Measurements from ENCODE around the gene MARCHF7.
"Not testable (repeated sequence)": the region's sequence is repeated elsewhere in the genome, so short reads cannot be mapped to it uniquely, and the experiment has no call there.

MARCHF7 gene

GRCh38 chr2:159745237-159745636 lies 32.9 kb downstream of the MARCHF7 start:
- not testable (repeated sequence) for H3K4me1 ChIP-seq (ENCODE audit: insufficient read depth, low read length); H3K27ac ChIP-seq (ENCODE audit: low read length); H3K4me3 ChIP-seq (ENCODE audit: low read length); H3K9ac ChIP-seq (ENCODE audit: low read depth, low read length); H3K27me3 ChIP-seq (ENCODE audit: insufficient read depth, low read length); H3K9me3 ChIP-seq (ENCODE audit: insufficient read depth, low read depth, low read length)
- peaks cover 89% of the 10 kb centered on the region for H3K36me3 ChIP-seq (ENCODE audit: insufficient read depth, low read depth, low read length)

GRCh38 chr2:159748089-159748488 lies 35.8 kb downstream of the MARCHF7 start:
- Histone ChIP-seq H3K36me3 (ENCODE audit: insufficient read depth, low read depth, low read length) (peaks cover 89% of the 10 kb centered on the region), H3K27me3 (ENCODE audit: insufficient read depth, low read length) (no peaks in the 10 kb centered on the region), H3K4me1 (ENCODE audit: insufficient read depth, low read length) (no peaks in the 10 kb centered on the region), H3K9ac (ENCODE audit: low read depth, low read length) (no peak overlapping the region), H3K27ac (ENCODE audit: low read length) (no peak overlapping the region), H3K9me3 (ENCODE audit: insufficient read depth, low read depth, low read length) (no peaks in the 10 kb centered on the region), H3K4me3 (ENCODE audit: low read length) (no peak overlapping the region)

GRCh38 chr2:159750873-159751272 lies 38.6 kb downstream of the MARCHF7 start:
- no peak overlapping the region for H3K27ac ChIP-seq (ENCODE audit: low read length)

GRCh38 chr2:159753797-159754196 lies 41.5 kb downstream of the MARCHF7 start:
- no peaks in the 10 kb centered on the region for H3K9me3 ChIP-seq (ENCODE audit: insufficient read depth, low read depth, low read length)
- H3K4me3 ChIP-seq (ENCODE audit: low read length), result no peak overlapping the region
- H3K27ac ChIP-seq (ENCODE audit: low read length), result no peak overlapping the region
- no peak overlapping the region for H3K9ac ChIP-seq (ENCODE audit: low read depth, low read length)
- H3K4me1 ChIP-seq (ENCODE audit: insufficient read depth, low read length), result no peaks in the 10 kb centered on the region
- no peaks in the 10 kb centered on the region for H3K27me3 ChIP-seq (ENCODE audit: insufficient read depth, low read length)
- peaks cover 88% of the 10 kb centered on the region for H3K36me3 ChIP-seq (ENCODE audit: insufficient read depth, low read depth, low read length)

More at GRCh38 chr2:159750873-159751272, 38.6 kb downstream of the MARCHF7 start:
- Histone ChIP-seq H3K9ac (ENCODE audit: low read depth, low read length) (no peak overlapping the region), H3K27me3 (ENCODE audit: insufficient read depth, low read length) (no peaks in the 10 kb centered on the region), H3K36me3 (ENCODE audit: insufficient read depth, low read depth, low read length) (peaks cover 89% of the 10 kb centered on the region), H3K4me3 (ENCODE audit: low read length) (no peak overlapping the region), H3K4me1 (ENCODE audit: insufficient read depth, low read length) (no peaks in the 10 kb centered on the region), H3K9me3 (ENCODE audit: insufficient read depth, low read depth, low read length) (no peaks in the 10 kb centered on the region)

- Histone ChIP-seq H3K36me3 (ENCODE audit: insufficient read depth, low read depth, low read length) (peaks cover 89% of the 10 kb centered on the region), H3K27ac (ENCODE audit: low read length) (no peak overlapping the region)
Measured at GRCh38 chr2:159755014-159755413, 42.7 kb downstream of the MARCHF7 start.

GRCh38 chr2:159755788-159756187 lies 43.5 kb downstream of the MARCHF7 start:
- Histone ChIP-seq H3K4me1 (ENCODE audit: insufficient read depth, low read length) (no peaks in the 10 kb centered on the region), H3K9ac (ENCODE audit: low read depth, low read length) (no peak overlapping the region), H3K27me3 (ENCODE audit: insufficient read depth, low read length) (no peaks in the 10 kb centered on the region), H3K27ac (ENCODE audit: low read length) (no peak overlapping the region), H3K9me3 (ENCODE audit: insufficient read depth, low read depth, low read length) (no peaks in the 10 kb centered on the region), H3K36me3 (ENCODE audit: insufficient read depth, low read depth, low read length) (peaks cover 94% of the 10 kb centered on the region), H3K4me3 (ENCODE audit: low read length) (no peak overlapping the region)

More at GRCh38 chr2:159755014-159755413, 42.7 kb downstream of the MARCHF7 start:
- Histone ChIP-seq H3K9ac (ENCODE audit: low read depth, low read length) (no peak overlapping the region), H3K27me3 (ENCODE audit: insufficient read depth, low read length) (no peaks in the 10 kb centered on the region), H3K4me1 (ENCODE audit: insufficient read depth, low read length) (no peaks in the 10 kb centered on the region), H3K4me3 (ENCODE audit: low read length) (no peak overlapping the region), H3K9me3 (ENCODE audit: insufficient read depth, low read depth, low read length) (no peaks in the 10 kb centered on the region)

GRCh38 chr2:159758239-159758638 lies 45.9 kb downstream of the MARCHF7 start:
- Histone ChIP-seq H3K27ac (ENCODE audit: low read length) (no peak overlapping the region), H3K36me3 (ENCODE audit: insufficient read depth, low read depth, low read length) (peaks cover 94% of the 10 kb centered on the region)

GRCh38 chr2:159758686-159759085 lies 46.4 kb downstream of the MARCHF7 start:
- H3K4me1 ChIP-seq (ENCODE audit: insufficient read depth, low read length), result no peaks in the 10 kb centered on the region
- no peaks in the 10 kb centered on the region for H3K9me3 ChIP-seq (ENCODE audit: insufficient read depth, low read depth, low read length)
- no peaks in the 10 kb centered on the region for H3K27me3 ChIP-seq (ENCODE audit: insufficient read depth, low read length)
- H3K27ac ChIP-seq (ENCODE audit: low read length), result no peak overlapping the region
- H3K4me3 ChIP-seq (ENCODE audit: low read length), result no peak overlapping the region
- no peak overlapping the region for H3K9ac ChIP-seq (ENCODE audit: low read depth, low read length)
- H3K36me3 ChIP-seq (ENCODE audit: insufficient read depth, low read depth, low read length), result peaks cover 96% of the 10 kb centered on the region

More at GRCh38 chr2:159758239-159758638, 45.9 kb downstream of the MARCHF7 start:
- H3K27me3 ChIP-seq (ENCODE audit: insufficient read depth, low read length), result no peaks in the 10 kb centered on the region
- no peak overlapping the region for H3K9ac ChIP-seq (ENCODE audit: low read depth, low read length)
- no peak overlapping the region for H3K4me3 ChIP-seq (ENCODE audit: low read length)
- H3K4me1 ChIP-seq (ENCODE audit: insufficient read depth, low read length), result no peaks in the 10 kb centered on the region
- H3K9me3 ChIP-seq (ENCODE audit: insufficient read depth, low read depth, low read length), result no peaks in the 10 kb centered on the region

- H3K27ac ChIP-seq (ENCODE audit: low read length), result no peak overlapping the region
- H3K27me3 ChIP-seq (ENCODE audit: insufficient read depth, low read length), result no peaks in the 10 kb centered on the region
- H3K4me1 ChIP-seq (ENCODE audit: insufficient read depth, low read length), result no peaks in the 10 kb centered on the region
- H3K9me3 ChIP-seq (ENCODE audit: insufficient read depth, low read depth, low read length), result no peaks in the 10 kb centered on the region
- H3K9ac ChIP-seq (ENCODE audit: low read depth, low read length), result no peak overlapping the region
- H3K36me3 ChIP-seq (ENCODE audit: insufficient read depth, low read depth, low read length), result peaks cover 96% of the 10 kb centered on the region
- H3K4me3 ChIP-seq (ENCODE audit: low read length), result no peak overlapping the region
Measured at GRCh38 chr2:159759577-159759976, 47.3 kb downstream of the MARCHF7 start.

- Histone ChIP-seq H3K4me1 (ENCODE audit: insufficient read depth, low read length) (no peaks in the 10 kb centered on the region), H3K9me3 (ENCODE audit: insufficient read depth, low read depth, low read length) (no peaks in the 10 kb centered on the region), H3K27me3 (ENCODE audit: insufficient read depth, low read length) (no peaks in the 10 kb centered on the region), H3K36me3 (ENCODE audit: insufficient read depth, low read depth, low read length) (peaks cover 98% of the 10 kb centered on the region), H3K4me3 (ENCODE audit: low read length) (no peak overlapping the region), H3K27ac (ENCODE audit: low read length) (no peak overlapping the region), H3K9ac (ENCODE audit: low read depth, low read length) (no peak overlapping the region)
Measured at GRCh38 chr2:159760326-159760725, 48.0 kb downstream of the MARCHF7 start.

GRCh38 chr2:159762075-159762474 lies 49.8 kb downstream of the MARCHF7 start:
- peaks cover 99% of the 10 kb centered on the region for H3K36me3 ChIP-seq (ENCODE audit: insufficient read depth, low read depth, low read length)
- H3K4me1 ChIP-seq (ENCODE audit: insufficient read depth, low read length), result no peaks in the 10 kb centered on the region
- no peaks in the 10 kb centered on the region for H3K9me3 ChIP-seq (ENCODE audit: insufficient read depth, low read depth, low read length)
- no peaks in the 10 kb centered on the region for H3K27me3 ChIP-seq (ENCODE audit: insufficient read depth, low read length)
- H3K9ac ChIP-seq (ENCODE audit: low read depth, low read length), result no peak overlapping the region
- H3K4me3 ChIP-seq (ENCODE audit: low read length), result no peak overlapping the region
- H3K27ac ChIP-seq (ENCODE audit: low read length), result no peak overlapping the region
